ENCODE results near the gene CENPT. TPM values are rescaled to one million over a fixed set of nuclear protein-coding genes. Genes with fewer than 3 reads are reported as not detected.

Gene CENPT
- total RNA-seq, 4 donors from 2014 or later: 140 to 311 (median 201) TPM

DNA sequence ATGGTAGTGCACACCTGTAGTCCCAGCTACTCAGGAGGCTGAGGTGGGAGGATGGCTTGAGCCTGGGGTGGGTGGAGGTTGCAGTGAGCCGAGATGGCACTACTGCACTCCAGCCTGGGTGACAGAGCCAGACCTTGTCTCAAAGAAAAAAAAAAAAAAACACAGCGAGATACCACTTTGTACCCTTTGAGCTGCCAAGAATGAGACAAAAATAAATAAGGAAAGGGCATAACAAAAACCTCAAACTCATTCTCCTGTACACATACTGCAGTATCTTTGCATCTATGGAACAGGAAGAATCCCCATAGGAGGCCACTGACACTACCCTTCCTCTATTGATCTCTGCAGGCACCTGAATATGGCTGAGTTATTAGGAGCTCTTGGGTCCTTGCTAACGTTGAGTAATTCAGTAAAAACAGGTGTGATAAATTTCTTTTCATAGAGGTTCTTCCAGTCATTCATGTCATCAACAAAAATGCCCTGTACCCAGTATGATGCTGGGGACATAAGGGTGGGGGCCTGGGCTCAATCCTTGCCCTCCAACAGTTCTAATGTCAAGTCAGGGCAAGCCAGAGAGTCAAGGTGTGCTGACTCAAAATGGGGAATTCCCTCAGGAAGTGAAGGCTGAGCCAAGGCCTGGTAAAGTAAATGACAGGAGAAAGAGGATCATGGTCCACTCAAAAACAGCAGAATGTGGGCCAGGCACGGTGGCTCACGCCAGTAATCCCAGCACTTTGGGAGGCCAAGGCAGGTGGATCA lies 68.1 kb downstream of the CENPT start:
- no peak for DNase-seq (ENCODE audit: low spot score in 2 of 2)
- H3K4me1 ChIP-seq: peaks cover 28% of the 10 kb centered on the region
- no peaks in the 10 kb centered on the region for H3K27me3 ChIP-seq
- 54% methylated on average over 5 of the region's 5 CpGs for WGBS
- H3K9me3 ChIP-seq: no peaks in the 10 kb centered on the region
- TF ChIP-seq POLR2AphosphoS5 (IDR thresholded peaks at IDR 0.05): no peak
- TF ChIP-seq, protein P1, sequence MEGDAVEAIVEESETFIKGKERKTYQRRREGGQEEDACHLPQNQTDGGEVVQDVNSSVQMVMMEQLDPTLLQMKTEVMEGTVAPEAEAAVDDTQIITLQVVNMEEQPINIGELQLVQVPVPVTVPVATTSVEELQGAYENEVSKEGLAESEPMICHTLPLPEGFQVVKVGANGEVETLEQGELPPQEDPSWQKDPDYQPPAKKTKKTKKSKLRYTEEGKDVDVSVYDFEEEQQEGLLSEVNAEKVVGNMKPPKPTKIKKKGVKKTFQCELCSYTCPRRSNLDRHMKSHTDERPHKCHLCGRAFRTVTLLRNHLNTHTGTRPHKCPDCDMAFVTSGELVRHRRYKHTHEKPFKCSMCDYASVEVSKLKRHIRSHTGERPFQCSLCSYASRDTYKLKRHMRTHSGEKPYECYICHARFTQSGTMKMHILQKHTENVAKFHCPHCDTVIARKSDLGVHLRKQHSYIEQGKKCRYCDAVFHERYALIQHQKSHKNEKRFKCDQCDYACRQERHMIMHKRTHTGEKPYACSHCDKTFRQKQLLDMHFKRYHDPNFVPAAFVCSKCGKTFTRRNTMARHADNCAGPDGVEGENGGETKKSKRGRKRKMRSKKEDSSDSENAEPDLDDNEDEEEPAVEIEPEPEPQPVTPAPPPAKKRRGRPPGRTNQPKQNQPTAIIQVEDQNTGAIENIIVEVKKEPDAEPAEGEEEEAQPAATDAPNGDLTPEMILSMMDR (IDR thresholded peaks at IDR 0.05): no peak
- no peak for TF ChIP-seq POLR2A (IDR thresholded peaks at IDR 0.05)
- H3K27ac ChIP-seq: no peak overlapping the region
- no peaks in the 10 kb centered on the region for H3K36me3 ChIP-seq
- no peak overlapping the region for H3K4me3 ChIP-seq

Other genes with a start within 250 kb of the CENPT start
- 1 to 10 TPM in 1 of 4 donors, under 1 TPM in 3; 0.19 to 2.3 (median 0.51) TPM for gene CARMIL2, start 202.5 kb downstream of the CENPT start, total RNA-seq
- 10 to 100 TPM; 17.6 to 33.9 (median 22.3) TPM for gene ACD, start 187.4 kb downstream of the CENPT start, total RNA-seq
- gene PARD6A, start 186.7 kb downstream of the CENPT start, total RNA-seq: 1 to 10 TPM; 2.3 to 4.3 (median 3.4) TPM
- gene ENKD1, start 180.9 kb downstream of the CENPT start, total RNA-seq: 10 to 100 TPM; 10.1 to 33.6 (median 13.7) TPM
- gene C16orf86, start 180.9 kb downstream of the CENPT start, total RNA-seq: 1 to 10 TPM; 2.1 to 6.8 (median 3.6) TPM
- gene GFOD2, start 128.4 kb downstream of the CENPT start, total RNA-seq: 10 to 100 TPM; 18.3 to 31.1 (median 25.9) TPM
- gene RANBP10, start 41.1 kb downstream of the CENPT start, total RNA-seq: 10 to 100 TPM; 18.4 to 35.2 (median 27.6) TPM
- 1 to 10 TPM in 2 of 4 donors, under 1 TPM in 2; 0.34 to 1.4 (median 0.87) TPM for gene TSNAXIP1, start 40.8 kb downstream of the CENPT start, total RNA-seq
- 10 to 100 TPM; 45.7 to 92.0 (median 76.4) TPM for gene THAP11, start 5.4 kb downstream of the CENPT start, total RNA-seq
- 100 to 1,000 TPM; 101 to 161 (median 113) TPM for gene NUTF2, start 760 bp downstream of the CENPT start, total RNA-seq
- gene EDC4, start 25.4 kb upstream of the CENPT start, total RNA-seq: 100 to 1,000 TPM in 1 of 4 donors, 10 to 100 TPM in 3; 59.5 to 110 (median 68.0) TPM
- gene NRN1L, start 37.2 kb upstream of the CENPT start, total RNA-seq: 1 to 10 TPM in 3 of 4 donors, not detected in 1; 4.3 to 5.6 (median 4.7) TPM
- 10 to 100 TPM; 16.4 to 26.9 (median 24.5) TPM for gene PSKH1, start 45.6 kb upstream of the CENPT start, total RNA-seq
- 1 to 10 TPM in 3 of 4 donors, under 1 TPM in 1; 0.55 to 2.7 (median 1.8) TPM for gene CTRL, start 84.2 kb upstream of the CENPT start, total RNA-seq
- 10 to 100 TPM; 13.5 to 31.2 (median 16.3) TPM for gene PSMB10, start 89.2 kb upstream of the CENPT start, total RNA-seq
- 10 to 100 TPM; 10.6 to 61.4 (median 22.6) TPM for gene LCAT, start 96.4 kb upstream of the CENPT start, total RNA-seq
- gene SLC12A4, start 120.9 kb upstream of the CENPT start, total RNA-seq: 100 to 1,000 TPM in 1 of 4 donors, 10 to 100 TPM in 3; 31.2 to 165 (median 72.2) TPM
- gene DPEP3, start 132.8 kb upstream of the CENPT start, total RNA-seq: not detected
- gene DPEP2, start 151.8 kb upstream of the CENPT start, total RNA-seq: under 1 TPM in 1 of 4 donors, not detected in 3; 0.56 TPM
- gene DPEP2NB, start 168.2 kb upstream of the CENPT start, total RNA-seq: not detected
- gene DDX28, start 175.5 kb upstream of the CENPT start, total RNA-seq: 10 to 100 TPM in 2 of 4 donors, 1 to 10 TPM in 2; 9.0 to 22.5 (median 13.0) TPM
- gene DUS2, start 175.6 kb upstream of the CENPT start, total RNA-seq: 10 to 100 TPM; 14.4 to 21.6 (median 15.5) TPM
- gene NFATC3, start 237.7 kb upstream of the CENPT start, total RNA-seq: 10 to 100 TPM; 32.7 to 58.1 (median 36.9) TPM